Glomerular visceral epithelial cell (primary cell): ENCODE results near the gene LOC101059915.
A peak's percentile ranks its signal among the peaks of the same experiment; 100 is the strongest.
"Not testable (repeated sequence)": the region's sequence is repeated elsewhere in the genome, so short reads cannot be mapped to it uniquely, and the experiment has no call there.

ENCODE experiments used
- DNase-seq: peaks from one replicate; pipeline ENCODE4 v3.0.0-alpha.2; 2016; ENCODE audit errors: extremely low spot score

The LOC101059915 gene

GRCh38 chrX:71640002-71640401, 27.3 kb upstream of the LOC101059915 start:
- no peak for DNase-seq

DNA sequence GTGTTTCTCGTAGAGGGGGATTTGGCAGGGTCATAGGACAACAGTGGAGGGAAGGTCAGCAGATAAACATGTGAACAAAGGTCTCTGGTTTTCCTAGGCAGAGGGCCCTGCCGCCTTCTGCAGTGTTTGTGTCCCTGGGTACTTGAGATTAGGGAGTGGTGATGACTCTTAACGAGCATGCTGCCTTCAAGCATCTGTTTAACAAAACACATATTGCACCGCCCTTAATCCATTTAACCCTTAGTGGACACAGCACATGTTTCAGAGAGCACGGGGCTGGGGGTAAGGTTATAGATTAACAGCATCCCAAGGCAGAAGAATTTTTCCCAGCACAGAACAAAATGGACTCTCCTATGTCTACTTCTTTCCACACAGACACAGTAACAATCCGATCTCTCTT, 22.9 kb upstream of the LOC101059915 start:
- not testable (repeated sequence) for DNase-seq

GRCh38 chrX:71650333-71650969, 16.9 kb upstream of the LOC101059915 start:
- peak; percentile 13 for DNase-seq

- DNase-seq = peak; percentile 55
These were observed 14.9 kb upstream of the LOC101059915 start for GRCh38 chrX:71652405-71652804.

DNA sequence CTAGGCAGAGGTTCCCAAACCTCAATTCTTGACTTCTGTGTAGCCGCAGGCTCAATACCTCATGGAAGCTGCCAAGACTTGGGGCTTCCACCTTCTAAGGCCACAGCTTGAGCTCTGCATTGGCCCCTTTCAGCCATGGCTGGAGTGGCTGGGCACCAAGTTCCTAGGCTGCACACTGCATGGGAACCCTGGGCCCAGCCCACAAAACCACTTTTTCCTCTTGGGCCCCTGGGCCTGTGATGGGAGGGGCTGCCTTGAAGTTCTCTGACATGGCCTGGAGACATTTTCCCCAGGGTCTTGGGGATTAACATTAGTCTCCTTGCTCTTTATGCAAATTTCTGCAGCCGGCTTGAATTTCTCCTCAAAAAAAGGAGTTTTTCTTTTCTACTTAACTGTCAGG, 14.0 kb upstream of the LOC101059915 start:
- DNase-seq = no peak

GRCh38 chrX:71657267-71657666, 10.1 kb upstream of the LOC101059915 start:
- no peak for DNase-seq

DNA sequence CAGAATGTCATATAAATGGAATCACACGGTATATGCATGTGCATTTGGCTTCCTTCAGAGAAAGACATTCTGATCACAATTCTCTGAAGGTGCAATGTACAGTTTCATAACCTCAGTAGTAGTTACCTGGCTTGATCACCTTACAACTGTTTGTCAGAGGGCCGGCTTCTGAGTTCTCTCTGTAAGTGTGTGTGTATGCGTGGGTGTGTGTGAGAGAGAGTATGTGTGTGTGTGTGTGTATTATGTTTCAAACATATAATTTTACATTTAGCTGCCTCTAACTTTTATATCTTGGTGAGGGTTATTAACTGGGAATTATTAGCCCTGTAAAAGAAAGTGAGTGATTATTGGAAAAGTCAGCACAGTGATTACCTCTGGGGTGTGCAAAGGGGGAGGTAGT, 8.0 kb upstream of the LOC101059915 start:
- no peak for DNase-seq

GRCh38 chrX:71659959-71660358, 7.4 kb upstream of the LOC101059915 start:
- no peak for DNase-seq

- DNase-seq = no peak
These were observed 6.6 kb upstream of the LOC101059915 start for GRCh38 chrX:71660562-71661416.

DNA sequence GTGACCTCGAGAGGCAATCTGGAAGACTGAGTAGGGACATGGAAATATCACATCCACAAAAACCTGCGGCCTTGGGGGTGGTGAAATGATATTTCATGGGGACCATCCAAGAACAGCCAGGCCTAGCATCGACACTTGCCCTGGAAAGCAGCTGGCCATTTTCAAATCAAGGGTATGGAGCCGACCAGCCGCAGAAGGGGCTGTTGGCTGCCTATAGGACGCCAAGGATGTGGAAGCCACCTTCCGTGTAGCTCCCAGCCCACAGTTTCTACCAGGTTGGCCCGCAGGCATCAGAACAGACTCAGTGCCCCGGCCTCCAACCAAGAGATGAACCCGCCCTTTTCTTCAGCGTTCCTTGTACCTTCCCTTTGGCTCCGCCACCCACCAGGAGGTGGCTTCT, 5.4 kb upstream of the LOC101059915 start:
- DNase-seq = no peak

DNA sequence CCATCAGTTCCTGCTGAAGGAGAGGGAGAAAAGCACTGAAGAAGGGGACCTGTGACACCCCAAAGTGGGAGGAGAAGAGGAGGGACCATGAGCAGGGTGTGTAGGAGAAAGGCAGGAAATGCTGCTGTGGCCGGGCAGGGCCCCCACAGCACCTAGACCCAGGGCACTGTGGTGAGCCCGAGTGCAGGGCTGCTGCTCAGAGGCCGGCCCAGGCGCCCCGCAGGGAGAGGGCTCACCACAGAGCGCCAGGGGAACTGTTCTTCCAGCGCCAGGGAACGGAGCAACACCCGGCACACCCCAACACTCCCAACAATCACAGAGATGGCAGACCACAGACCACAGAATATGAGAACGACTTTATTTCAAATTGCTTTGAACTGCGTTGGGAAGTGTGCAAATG, 4.7 kb upstream of the LOC101059915 start:
- DNase-seq = not testable (repeated sequence)

DNA sequence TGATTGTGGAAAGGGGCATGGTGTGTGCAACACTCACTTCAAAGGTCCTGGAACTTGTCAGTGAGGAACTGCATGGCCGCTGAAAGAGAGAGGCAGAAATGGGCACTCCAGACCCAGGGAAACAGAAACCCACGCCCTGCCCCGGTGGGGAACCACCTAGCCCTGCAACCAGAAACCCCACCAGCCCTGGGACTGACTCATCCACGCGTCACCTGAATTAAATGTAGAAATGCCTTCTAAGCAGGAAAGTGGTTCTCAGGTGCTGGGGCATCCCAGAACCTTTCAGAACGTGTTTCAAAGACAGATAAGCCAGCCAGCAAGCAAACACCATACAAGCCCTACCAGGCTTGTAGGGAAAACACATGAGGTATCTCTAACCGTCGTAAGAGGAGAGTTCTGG, 4.1 kb upstream of the LOC101059915 start:
- not testable (repeated sequence) for DNase-seq

GRCh38 chrX:71664202-71664601, 3.1 kb upstream of the LOC101059915 start:
- peak; percentile 26 for DNase-seq

GRCh38 chrX:71664889-71665491, 2.4 kb upstream of the LOC101059915 start:
- DNase-seq = no peak

- DNase-seq = no peak
These were observed 1.6 kb upstream of the LOC101059915 start for GRCh38 chrX:71665747-71666146.

GRCh38 chrX:71666240-71667223, 814 bp upstream of the LOC101059915 start:
- no peak for DNase-seq

DNA sequence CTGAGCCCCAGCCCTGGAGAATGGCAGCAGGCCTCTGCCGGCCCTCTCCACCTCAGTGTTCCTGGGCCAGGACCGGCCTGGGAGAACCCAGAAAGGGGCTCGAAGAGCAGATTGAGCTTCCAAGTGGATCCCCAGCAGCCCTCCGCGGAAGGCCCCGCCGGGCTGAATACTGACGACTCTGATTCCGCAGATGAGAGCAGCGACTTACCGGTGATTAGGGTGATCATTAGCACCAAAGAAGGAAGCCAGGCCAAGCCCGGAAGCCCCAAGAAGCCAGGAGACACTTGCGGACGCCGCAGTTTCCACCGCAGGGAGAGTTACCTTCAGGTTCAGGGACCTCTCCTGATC, 876 bp downstream of the LOC101059915 start:
- no peak for DNase-seq

GRCh38 chrX:71669492-71669891, 2.1 kb downstream of the LOC101059915 start:
- no peak for DNase-seq

GRCh38 chrX:71669947-71670346, 2.6 kb downstream of the LOC101059915 start:
- peak; percentile 9 for DNase-seq

- no peak for DNase-seq
These were observed 3.9 kb downstream of the LOC101059915 start for GRCh38 chrX:71671043-71671780.

- no peak for DNase-seq
These were observed 4.6 kb downstream of the LOC101059915 start for GRCh38 chrX:71671938-71672337.
